NCI-H526 (cell line): ENCODE measurements around the gene CCDC141.
"Not testable (repeated sequence)": the region's sequence is repeated elsewhere in the genome, so short reads cannot be mapped to it uniquely, and the experiment has no call there.

ENCODE experiments used
- DNase-seq, 2 experiments: peaks; one replicate each; lab custom pipeline; 2025; lab: John Stamatoyannopoulos, UW

CCDC141 gene, protein sequence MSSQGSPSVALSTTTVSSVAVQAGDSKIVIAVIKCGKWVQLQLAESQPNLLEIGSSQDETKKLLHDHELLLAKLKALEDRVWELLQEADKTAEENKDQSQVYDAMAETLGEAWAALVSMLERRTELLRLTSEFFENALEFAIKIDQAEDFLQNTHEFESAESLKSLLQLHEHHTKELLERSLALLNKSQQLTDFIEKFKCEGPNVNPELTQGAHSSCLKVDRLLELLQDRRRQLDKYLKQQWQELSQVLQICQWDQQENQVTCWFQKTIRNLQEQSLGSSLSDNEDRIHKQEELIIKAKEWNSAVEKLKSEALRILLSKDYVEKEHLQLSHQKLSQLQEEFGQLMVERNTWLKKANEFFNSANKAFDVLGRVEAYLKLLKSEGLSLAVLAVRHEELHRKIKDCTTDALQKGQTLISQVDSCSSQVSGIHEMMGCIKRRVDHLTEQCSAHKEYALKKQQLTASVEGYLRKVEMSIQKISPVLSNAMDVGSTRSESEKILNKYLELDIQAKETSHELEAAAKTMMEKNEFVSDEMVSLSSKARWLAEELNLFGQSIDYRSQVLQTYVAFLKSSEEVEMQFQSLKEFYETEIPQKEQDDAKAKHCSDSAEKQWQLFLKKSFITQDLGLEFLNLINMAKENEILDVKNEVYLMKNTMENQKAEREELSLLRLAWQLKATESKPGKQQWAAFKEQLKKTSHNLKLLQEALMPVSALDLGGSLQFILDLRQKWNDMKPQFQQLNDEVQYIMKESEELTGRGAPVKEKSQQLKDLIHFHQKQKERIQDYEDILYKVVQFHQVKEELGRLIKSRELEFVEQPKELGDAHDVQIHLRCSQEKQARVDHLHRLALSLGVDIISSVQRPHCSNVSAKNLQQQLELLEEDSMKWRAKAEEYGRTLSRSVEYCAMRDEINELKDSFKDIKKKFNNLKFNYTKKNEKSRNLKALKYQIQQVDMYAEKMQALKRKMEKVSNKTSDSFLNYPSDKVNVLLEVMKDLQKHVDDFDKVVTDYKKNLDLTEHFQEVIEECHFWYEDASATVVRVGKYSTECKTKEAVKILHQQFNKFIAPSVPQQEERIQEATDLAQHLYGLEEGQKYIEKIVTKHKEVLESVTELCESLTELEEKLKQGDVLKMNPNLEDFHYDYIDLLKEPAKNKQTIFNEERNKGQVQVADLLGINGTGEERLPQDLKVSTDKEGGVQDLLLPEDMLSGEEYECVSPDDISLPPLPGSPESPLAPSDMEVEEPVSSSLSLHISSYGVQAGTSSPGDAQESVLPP (N-terminal part only)

DNA sequence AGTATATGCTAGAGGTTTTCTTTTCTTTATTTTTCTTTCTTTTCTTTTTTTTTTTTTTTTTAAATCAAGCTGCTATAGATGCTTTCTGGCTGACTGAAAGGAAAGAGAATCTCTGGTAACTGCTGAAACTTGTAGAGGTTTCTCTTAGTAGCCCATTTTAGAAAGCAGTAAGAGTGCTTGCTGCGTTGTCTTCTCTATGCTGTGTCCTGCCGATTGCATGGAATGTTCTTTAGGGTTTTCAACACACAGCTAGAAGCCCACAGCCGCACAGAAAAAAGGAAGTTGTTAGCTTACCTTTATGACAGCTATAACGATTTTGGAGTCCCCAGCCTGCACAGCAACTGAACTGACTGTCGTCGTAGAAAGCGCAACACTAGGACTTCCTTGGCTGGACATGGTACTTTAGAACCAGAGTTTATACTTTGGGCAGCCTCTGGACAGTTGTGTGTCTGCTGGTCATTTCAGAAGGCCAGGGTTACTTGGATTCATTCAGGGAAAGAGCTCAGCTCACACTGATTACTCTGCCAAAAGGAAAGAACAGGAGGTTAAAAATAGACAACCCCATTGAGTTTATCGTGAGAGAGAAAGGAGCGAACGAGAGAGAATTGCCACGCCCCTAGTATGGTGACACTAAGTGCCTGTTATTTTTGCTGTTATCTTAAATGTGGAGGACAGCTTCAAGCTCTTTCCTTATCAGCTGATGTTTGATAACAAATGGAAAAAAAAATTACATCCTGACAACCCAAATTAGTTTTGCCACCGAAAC is at the start of gene CCDC141:
CCDC141 (minus strand) TSS at position 592 of the 766 bp plus-strand sequence; CDS start at position 396, 196 bp downstream.
- DNase-seq: no peak

DNA sequence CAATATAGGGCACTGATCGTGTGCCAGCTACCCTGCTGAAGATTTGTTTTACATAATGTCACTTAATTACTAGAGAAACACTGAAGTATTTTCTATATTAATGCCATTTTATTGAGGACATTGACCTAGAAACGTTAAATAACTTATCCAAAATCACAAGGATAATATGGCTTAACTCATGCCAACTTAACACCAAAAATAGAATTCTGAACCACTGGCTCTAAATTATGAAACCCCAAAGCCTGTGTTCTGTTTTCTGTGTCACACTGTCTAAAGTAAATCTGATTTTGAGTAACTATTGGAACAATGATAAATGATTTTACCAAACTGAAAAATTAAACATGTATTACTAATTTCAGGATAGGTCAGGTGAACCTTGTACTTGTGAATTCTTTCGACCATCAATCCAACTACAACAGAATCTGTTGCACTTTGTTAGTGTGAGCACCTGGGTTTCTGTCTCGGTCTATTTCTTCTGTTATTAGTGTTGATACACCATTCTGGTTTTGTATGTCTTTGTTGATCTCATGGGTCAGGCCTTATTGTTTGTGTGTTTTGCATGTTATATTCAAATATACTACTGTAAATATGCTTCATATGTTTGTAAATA is 48.2 kb upstream of the CCDC141 start:
- no peak for DNase-seq

DNA sequence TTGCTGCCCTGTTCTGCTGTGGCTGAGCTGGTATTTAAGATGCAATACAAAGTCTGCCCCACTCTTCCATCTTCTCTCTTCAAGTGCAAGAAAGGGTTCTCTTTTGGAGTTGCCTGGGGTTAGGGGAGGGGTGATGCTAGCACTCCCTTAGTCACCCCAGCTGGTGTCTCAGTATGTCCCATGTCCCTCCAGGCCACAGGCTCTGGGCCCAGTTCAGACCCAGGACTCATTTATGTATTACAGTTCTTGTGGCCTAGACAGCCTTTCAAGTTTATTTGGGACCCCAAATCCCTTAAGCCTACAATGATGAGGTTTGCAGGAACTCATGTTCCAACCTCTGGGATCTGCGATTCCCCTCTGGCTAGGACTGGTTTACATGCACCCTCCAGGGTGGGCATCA is 47.2 kb upstream of the CCDC141 start:
- no peak for DNase-seq

DNA sequence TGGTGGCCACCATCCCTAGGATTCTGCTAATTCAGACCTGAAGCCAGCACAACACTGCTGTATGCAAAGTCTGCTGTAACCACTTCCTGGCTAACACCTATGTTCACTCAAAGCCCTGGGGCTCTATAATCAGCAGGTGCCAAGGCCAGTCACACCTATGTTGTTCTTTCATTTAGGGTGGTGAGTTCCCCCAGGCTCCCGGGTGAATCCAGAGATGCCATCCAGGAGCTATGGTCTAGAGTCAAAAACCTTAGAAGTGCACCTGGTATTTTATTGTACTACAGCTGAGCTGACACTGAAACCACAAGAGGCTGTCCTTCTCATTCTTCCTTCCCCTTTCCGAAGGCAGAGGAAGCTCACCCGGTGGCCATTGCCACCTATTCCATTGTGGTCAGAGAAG is 46.2 kb upstream of the CCDC141 start:
- peak; percentile 68 to 85 for DNase-seq

DNA sequence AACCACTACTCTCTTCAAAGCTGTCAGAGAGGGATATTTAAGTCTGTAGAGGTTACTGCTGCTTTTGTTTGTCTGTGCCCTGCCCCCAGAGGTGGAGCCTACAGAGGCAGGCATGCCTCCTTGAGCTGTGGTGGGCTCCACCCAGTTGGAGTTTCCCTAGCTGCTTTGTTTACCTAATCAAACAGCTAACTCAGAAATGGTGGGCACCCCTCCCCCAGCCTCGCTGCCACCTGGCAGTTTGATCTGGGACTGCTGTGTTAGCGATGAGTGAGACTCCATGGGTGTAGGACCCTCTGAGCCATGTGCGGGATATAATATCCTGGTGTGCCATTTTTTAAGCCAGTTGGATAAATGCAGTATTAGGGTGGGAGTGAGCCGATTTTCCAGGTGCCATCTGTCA is 43.0 kb upstream of the CCDC141 start:
- DNase-seq: peak; percentile 41 to 52

DNA sequence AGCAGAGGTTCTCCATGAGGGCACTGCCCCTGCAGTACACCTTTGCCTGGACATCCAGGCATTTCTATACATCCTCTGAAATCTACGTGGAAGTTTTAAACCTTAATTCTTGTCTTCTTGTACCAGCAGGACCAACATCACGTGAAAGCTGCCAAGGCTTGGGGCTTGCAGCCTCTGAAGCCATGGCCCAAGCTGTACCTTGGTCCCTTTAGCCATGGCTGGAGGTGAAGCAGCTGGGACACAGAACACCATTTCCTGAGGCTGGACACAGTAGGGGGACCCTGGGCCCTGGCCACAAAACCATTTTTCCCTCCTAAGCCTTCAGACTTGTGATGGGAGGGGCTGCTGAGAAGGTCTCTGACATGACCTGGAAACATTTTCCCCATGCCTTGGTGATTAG is 32.8 kb upstream of the CCDC141 start:
- DNase-seq: peak in 1 of 2 experiments; percentile 11

DNA sequence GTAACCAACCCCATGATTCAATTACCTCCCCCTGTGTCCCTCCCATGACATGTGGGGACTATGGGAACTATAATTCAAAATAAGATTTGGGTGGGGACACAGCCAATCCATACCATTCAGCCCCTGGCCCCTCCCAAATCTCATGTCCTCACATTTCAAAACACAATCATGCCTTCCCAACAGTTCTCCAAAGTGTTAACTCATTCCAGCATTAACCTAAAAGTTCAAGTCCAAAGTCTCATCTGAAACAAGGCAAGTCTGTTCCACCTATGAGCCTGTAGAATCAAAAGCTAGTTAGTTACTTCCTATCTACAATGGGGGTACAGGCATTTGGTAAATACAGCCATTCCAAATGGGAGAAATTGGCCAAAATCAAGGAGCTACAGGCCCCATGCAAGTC is 32.0 kb upstream of the CCDC141 start:
- no peak for DNase-seq

DNA sequence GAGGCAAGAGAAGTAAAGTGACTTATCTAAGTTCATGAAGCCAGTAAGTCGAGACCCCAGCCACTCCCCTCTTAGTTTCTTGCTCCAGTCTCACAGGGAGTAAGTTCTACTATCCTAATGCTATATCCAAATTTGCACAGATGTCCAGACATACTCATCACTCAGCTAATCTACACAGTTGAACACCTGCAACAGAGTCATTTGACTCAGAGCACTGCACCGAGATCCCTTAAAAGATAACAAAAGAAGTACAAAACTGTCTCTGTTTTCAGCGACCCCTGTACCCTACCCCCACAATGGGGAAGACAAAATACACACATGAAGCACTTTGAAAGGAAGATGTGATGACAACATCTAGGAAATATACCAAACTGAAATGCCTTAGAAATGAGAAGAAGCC is 22.6 kb upstream of the CCDC141 start:
- DNase-seq: peak in 1 of 2 experiments; percentile 4

DNA sequence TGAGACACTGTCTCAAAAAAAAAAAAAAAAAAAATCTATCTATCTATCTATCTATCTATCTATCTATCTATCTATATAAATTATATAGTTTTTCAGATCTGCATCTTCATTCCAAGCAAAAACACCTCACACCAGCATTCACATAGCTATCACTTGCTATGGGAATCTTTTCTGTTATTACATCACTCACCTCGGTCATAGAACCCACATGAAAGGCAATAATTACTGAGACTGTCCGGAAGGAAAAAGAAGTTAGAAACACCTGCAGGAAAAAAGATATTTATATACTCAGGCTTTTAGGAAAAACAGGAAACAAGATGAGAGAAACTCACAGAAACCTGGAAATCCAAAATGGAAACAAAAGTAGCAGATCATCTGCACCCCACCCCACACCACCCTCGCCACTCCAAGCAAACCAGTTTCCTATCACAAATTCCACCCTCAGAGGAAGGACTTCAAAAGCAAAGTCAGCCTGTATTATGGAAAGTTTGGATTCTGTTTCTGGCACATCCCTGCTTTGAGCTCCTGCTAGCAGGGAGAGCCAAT is 21.9 kb upstream of the CCDC141 start:
- DNase-seq: no peak

DNA sequence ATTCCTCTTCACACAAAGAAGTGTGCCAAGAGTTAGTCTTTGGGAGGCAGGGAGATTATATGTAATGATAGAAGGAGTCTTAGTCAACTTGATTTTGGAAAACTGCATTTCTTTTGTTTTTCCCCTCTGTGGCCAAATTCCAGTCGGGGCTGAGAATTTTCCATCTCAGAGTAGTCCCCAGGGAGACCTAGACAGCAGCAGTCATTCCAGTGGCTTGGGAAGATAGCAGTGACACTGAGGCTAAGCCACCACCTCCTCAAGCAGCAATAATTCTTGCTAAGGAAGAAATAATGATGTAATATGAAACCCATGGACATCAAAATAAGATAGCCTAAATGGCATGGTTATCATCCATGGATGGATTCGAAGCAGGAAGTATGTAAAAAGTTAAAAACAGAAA is 21.0 kb upstream of the CCDC141 start:
- no peak for DNase-seq

DNA sequence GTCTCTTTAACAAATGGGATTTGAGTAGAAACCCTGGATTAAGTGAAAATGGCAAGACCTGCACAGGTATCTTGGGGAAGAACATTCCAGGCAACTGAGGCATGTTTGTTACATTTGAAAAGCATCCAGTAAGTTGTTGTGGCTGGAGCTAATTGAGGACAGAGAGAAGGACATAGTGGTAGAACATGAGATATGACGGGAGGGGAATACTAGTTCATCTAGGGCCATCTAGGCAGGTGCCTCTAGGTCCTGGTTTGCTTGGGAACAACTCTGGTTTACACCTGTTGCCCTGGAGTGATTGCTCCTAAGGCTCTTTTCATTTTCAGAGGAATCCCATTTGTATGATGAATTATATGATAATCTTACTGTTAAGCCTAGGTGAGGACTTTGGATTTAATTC is 19.7 kb upstream of the CCDC141 start:
- no peak for DNase-seq

DNA sequence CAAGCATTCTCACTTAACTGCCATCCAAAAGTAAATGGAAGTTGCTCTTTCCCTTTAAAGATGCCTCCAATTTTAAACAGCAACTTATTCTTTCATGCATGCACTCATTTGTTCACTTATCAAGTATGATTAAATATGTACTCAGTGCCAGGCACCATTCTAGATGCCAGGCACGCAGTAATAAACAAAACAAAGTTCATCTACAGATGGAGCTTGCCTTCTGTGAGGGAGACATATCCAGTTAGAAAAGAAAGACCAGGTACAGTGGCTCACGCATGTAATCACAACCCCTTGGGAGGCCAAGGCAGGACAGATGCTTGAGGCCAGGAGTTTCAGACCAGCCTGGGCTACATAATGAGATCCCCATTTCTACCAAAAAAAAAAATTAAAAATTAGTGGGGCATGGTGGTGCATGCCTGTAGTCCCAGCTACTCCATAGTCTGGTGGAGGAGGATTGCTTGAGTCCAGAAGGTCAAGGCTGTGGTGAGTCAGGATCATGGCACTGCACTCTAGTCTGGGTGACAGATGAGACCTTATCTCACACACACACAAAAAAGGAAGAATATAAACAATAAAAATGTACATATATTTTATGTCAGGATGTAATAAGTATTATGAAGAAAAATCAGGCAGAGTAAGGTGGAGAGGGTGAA is 19.2 kb upstream of the CCDC141 start:
- no peak for DNase-seq

DNA sequence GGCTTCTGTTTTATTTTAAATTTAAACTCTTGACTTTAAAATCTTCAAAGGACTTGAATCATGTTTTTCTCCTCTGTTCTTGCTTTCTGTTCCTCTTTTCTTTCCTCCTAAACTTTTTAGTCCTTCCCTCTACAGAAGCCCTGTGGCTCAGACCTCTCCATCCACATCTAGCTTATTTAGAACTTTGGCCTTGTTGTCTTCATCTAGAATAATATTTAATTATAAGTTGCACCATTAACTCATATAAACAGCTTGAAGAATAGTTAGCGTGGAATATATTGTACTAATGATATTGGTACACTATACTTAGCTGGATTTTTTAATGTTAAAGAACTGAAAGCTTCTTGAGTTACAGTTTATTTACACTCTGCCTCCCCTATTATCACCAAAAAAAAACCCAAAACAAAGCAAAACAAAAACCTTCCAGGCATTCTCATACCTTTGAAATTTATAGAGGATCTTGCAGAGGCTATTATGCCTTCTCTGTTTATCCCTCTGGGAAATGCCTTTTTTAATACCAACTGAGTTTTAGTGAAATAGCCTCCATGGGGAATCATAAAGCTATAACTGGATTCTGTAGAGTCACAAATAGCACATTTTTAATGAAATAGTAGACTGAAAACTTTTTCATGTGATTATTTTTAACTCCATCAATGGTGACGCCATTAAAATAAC is 9.2 kb upstream of the CCDC141 start:
- no peak for DNase-seq

DNA sequence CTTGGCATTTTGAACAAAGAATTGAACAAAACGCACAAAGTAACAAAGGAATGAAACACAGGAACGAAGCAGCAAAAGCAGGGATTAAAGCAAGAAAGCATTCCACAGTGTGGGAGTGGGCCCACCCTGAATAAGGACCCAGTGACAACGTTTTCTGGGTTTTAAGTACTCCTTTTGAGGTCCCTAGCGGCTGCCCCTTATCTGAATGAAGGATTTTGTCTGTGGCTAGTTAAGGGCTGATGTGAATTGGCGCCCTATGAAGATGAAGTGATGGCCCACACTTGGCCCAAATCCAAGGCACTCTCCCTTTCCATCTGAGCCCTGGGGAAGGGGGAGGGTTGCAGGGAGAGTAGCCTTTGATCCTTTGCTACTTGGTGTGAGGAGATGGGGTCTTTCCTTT is 7.8 kb upstream of the CCDC141 start:
- DNase-seq: no peak

DNA sequence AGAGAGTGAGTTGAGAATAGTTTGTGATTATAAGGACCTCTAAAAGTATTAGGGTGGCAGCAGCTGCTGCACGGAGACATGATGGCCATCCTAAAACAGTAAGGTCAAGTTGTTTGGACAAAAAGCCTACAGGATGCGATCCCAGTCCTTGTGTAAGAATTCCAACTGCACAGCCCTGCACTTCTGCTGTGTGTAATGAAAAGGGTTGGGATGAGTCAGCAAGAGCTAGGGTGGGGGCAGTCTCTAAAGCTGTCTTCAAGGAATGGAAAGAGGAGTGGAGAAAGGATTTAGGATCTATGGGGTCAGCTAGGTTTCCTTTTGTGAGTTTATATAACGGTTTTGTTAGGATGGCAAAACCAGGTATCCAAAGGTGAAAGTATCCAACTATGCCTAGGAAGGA is 3.6 kb upstream of the CCDC141 start:
- not testable (repeated sequence) for DNase-seq

DNA sequence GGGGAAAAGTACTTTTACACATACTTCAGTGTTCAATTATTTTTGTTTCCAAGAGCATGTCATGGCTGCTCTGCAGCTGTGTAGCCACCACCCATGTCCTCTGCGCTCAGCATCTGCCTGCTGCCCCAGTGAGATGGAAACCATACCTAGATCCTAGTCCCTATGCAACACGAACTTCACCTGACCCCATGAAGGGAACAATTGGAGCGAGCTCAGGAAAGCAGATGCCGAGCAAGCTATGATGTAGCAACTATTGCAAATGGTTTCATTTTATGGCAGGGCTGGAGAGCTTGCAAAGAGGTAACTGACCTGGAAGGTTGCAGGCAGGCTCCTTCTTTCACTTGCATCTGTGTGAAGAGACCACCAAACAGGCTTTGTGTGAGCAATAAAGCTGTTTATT is 1.3 kb upstream of the CCDC141 start:
- no peak for DNase-seq

DNA sequence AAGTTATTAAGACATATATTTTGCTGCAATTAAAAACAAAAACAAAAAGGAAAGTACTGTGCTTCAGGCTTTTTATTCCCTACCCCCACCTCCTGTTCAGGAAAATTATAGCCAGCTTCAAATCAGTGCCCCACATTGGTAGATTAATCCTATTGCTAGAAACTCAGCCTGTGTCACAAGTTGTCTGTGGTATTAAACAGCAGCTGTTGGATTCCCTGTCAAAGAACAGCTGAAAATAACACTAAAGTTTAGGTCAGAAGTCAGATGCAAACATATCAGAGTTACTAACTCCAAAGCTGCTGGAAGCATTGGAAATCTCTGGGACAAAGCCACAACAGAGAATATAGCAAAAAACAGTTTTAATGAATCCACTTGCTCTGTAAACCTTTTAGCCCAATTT is 818 bp upstream of the CCDC141 start:
- no peak for DNase-seq

DNA sequence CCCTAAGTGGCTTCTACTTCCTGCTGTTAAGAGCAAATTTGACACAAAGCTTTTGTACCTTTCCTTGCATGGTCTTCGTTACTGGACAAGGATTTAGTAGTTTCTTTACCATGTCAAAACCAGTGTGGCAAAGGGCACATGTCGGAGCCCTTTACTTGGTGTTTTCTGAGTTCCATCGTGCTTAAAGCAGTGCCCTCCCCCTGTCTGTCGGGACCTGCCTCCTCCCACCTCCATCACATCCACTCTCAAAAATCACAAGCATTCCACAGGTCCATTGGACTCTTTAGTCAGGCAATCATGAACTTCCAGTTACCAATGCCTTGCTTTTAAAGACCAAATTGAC is 763 bp downstream of the CCDC141 start:
- no peak for DNase-seq

DNA sequence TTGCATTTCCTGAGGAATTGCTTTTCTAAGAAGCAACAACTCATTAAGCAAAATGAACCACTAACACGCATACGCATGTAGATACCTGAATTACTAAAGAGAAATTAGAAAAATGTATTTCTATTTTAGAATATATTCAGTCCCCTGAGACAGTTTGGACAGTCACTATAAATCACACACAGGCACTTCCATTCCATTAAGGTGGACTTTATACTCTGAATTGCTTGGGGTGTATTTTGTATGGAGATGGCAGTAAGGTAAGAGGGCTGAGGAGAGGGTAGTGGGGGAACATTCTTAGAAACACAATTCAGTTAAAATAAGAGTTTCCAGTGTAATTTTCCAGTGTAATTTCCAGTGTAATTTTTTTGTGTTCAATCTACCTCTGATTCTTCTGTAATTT is 1.8 kb downstream of the CCDC141 start:
- no peak for DNase-seq

DNA sequence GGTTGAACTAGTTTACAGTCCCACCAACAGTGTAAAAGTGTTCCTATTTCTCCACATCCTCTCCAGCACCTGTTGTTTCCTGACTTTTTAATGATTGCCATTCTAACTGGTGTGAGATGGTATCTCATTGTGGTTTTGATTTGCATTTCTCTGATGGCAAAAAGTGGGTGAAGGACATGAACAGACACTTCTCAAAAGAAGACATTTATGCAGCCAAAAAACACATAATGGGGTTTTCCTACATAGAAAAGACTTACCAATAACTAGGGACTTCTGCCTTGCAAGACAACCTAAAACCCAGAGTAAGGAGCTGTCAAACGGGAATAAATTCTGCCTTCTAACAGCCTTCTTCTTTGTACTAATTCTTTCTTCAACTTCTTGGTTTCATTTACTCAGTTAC is 4.3 kb downstream of the CCDC141 start:
- DNase-seq: not testable (repeated sequence)
